Hindlimb muscle (tissue), 1 donor: ENCODE measurements around the gene PLCH1. TPM values are rescaled to one million over a fixed set of nuclear protein-coding genes. Genes with fewer than 3 reads are reported as not detected.
"Not testable (repeated sequence)": the region's sequence is repeated elsewhere in the genome, so short reads cannot be mapped to it uniquely, and the experiment has no call there.

ENCODE experiments used
- DNase-seq: peaks from one replicate; pipeline ENCODE4 v3.0.0-alpha.2; 2013
- polyA plus RNA-seq: library from polyadenylated mRNA; unstranded; fragments of 120-200 nt; gene quantifications from one replicate; pipeline ENCODE4 v1.2.1, GENCODE V29; 2013; ENCODE audit not compliant: insufficient read length

The PLCH1 gene
- polyA plus RNA-seq, 1 donor: 0.41 TPM

- no peak for DNase-seq
Measured at GRCh38 chr3:155643581-155644165, 101.2 kb downstream of the PLCH1 start.

- no peak for DNase-seq
Measured at GRCh38 chr3:155641956-155642355, 102.9 kb downstream of the PLCH1 start.

GRCh38 chr3:155640098-155640497 is 104.8 kb downstream of the PLCH1 start:
- DNase-seq: no peak

- DNase-seq: no peak
Measured at GRCh38 chr3:155639462-155640055, 105.3 kb downstream of the PLCH1 start.

- not testable (repeated sequence) for DNase-seq
Measured at GRCh38 chr3:155638461-155638860, 106.4 kb downstream of the PLCH1 start.

- no peak for DNase-seq
Measured at GRCh38 chr3:155637567-155637966, 107.3 kb downstream of the PLCH1 start.

- DNase-seq: no peak
Measured at GRCh38 chr3:155635056-155635455, 109.8 kb downstream of the PLCH1 start.

- DNase-seq: no peak
Measured at GRCh38 chr3:155634121-155634719, 110.7 kb downstream of the PLCH1 start.

- DNase-seq: no peak
Measured at GRCh38 chr3:155631323-155632019, 113.4 kb downstream of the PLCH1 start.

GRCh38 chr3:155629556-155629955 is 115.3 kb downstream of the PLCH1 start:
- DNase-seq: no peak

- DNase-seq: no peak
Measured at GRCh38 chr3:155629056-155629455, 115.8 kb downstream of the PLCH1 start.

GRCh38 chr3:155622647-155623046 is 122.2 kb downstream of the PLCH1 start:
- DNase-seq: not testable (repeated sequence)

- DNase-seq: not testable (repeated sequence)
Measured at GRCh38 chr3:155620552-155620951, 124.3 kb downstream of the PLCH1 start.

- no peak for DNase-seq
Measured at GRCh38 chr3:155619118-155619915, 125.6 kb downstream of the PLCH1 start.

GRCh38 chr3:155618543-155618942 is 126.3 kb downstream of the PLCH1 start:
- DNase-seq: no peak

- DNase-seq: no peak
Measured at GRCh38 chr3:155617346-155617925, 127.4 kb downstream of the PLCH1 start.

- not testable (repeated sequence) for DNase-seq
Measured at GRCh38 chr3:155615141-155615540, 129.7 kb downstream of the PLCH1 start.

- not testable (repeated sequence) for DNase-seq
Measured at GRCh38 chr3:155614410-155614809, 130.5 kb downstream of the PLCH1 start.

- no peak for DNase-seq
Measured at GRCh38 chr3:155611456-155611855, 133.4 kb downstream of the PLCH1 start.

- no peak for DNase-seq
Measured at GRCh38 chr3:155609586-155609985, 135.3 kb downstream of the PLCH1 start.

- no peak for DNase-seq
Measured at GRCh38 chr3:155608228-155608920, 136.5 kb downstream of the PLCH1 start.

- DNase-seq: no peak
Measured at GRCh38 chr3:155607761-155608160, 137.1 kb downstream of the PLCH1 start.
